NCI-H2196 treated with DMSO at 0.1 percent for 48 hours (cell line): ENCODE data around the gene SBNO2.

ENCODE experiments used
- DNase-seq: peaks from one replicate; lab custom pipeline; 2025; ENCODE audit not compliant: unreplicated experiment; lab: John Stamatoyannopoulos, UW

SBNO2 gene

DNA sequence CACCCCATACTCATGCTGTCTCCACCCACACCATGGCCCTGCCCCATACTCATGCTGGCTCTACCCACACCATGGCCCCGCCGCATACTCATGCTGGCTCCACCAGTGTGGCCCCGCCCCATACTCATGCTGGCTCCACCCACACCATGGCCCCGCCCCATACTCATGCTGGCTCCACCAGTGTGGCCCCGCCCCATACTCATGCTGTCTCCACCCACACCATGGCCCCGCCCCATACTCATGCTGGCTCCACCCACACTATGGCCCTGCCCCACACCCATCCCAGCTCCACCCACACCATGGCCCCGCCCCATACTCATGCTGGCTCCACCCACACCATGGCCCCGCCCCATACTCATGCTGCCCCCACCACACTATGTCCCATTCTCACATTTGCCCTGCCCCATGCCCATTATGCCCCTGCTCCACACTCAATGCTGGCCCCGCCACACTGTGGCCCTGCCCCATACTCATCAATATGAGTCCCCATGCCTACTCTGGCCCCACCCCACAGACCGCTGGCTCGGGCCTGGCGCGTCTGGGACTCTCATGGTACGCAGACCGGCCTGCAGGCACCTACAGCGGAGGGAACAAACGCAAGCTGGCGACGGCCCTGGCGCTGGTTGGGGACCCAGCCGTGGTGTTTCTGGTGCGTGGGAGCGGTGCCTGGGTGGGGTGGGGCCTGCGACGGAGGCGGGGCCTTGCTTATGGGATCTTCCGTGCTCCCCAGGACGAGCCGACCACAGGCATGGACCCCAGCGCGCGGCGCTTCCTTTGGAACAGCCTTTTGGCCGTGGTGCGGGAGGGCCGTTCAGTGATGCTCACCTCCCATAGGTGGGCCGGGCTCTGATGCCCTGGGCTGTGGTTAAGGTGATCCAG lies 110.8 kb downstream of the SBNO2 start:
- no peak for DNase-seq

DNA sequence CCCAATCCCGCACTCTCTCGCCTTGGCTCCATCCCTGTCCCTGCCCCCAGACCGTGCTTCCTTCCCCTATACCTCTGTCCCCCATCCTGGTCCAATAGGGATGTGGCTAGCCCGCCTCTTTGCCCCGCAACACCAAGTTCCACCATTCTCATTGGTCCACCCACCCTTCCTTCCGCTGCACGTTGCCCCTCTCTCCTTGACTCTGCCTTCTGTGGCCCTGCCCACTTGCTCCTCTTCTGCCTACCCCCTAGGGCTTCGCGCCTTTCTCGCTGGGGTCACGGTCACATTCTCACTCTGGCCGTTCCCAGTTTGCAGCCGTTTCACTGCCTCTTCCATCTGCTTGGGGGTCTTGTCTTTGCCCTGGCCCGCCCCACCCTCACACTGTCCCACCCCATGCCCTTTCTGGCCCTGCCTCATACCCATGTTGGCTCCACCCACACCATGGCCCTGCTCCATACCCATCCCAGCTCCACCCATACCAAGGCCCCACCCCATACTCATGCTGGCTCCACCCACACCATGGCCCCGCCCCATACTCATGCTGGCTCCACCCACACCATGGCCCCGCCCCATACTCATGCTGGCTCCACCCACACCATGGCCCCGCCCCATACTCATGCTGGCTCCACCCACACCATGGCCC lies 111.6 kb downstream of the SBNO2 start:
- DNase-seq, result no peak

DNA sequence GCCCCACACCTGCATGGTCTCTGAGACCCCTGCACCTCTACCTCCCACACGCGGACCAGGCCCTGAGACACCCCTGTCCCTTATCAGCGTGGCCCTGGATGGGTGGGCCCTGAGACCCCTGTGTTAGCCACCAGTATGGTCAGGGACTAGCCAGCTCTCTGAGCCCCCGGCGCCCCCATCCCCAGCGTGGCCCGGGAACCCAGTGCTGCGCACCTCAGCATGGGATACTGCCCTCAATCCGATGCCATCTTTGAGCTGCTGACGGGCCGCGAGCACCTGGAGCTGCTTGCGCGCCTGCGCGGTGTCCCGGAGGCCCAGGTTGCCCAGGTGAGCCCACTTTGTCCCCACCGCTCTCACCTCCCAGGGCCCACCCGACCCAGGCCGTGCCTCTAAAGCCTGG lies 112.1 kb downstream of the SBNO2 start:
- no peak for DNase-seq

DNA sequence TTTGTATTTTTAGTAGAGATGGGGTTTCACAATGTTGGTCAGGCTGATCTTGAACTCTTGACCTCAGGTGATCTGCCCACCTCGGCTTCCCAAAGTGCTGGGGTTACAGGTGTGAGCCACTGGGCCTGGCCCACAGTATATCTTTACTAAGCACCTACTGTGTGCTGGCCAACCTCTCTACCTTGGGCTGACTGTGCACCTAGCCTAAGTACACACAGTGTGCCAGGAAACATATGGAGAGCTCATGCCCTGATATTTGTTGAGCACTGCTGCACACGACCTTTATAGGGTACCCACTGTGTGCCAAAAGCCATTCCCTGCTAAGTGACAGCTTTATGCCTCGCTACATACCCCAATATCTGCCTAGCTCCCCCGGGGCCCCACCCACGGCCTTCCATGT lies 113.4 kb downstream of the SBNO2 start:
- DNase-seq, result no peak

DNA sequence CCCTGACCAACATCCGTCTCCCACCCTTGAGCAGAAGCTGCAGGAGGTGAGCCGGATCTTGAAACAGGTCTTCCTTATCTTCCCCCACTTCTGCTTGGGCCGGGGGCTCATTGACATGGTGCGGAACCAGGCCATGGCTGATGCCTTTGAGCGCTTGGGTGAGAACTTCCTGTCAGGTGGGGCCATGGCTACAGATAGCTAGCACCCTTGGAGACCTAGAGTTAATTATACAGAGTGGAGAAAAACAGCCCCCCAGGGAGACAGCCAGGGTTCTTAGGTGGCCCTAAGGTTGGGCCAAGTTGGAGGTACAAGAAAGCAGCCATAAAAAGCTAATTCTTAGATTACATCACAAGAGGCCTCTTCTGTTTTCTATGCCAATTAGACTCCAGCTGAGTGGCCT lies 116.0 kb downstream of the SBNO2 start:
- no peak for DNase-seq
